KMS-11 (cell line): ENCODE results near the gene SGTA.

Source experiments
- H2AFZ ChIP-seq: fragments of 200-600 bp; sonication (generic); 2 replicates; pipeline ENCODE4 v1.6.1; 2016; ENCODE audit warnings: antibody characterized with exemption, mixed run types, low read depth
- H3K27ac ChIP-seq: fragments of 200-600 bp; sonication (generic); 2 replicates; pipeline ENCODE4 v1.6.1; 2016; ENCODE audit warnings: mild to moderate bottlenecking, mixed run types
- H3K27me3 ChIP-seq: fragments of 200-600 bp; sonication (generic); 2 replicates; pipeline ENCODE4 v1.6.1; 2017; ENCODE audit warnings: mild to moderate bottlenecking, low read depth, mixed run types, moderate library complexity; ENCODE audit not compliant: insufficient read depth
- H3K36me3 ChIP-seq: fragments of 200-600 bp; sonication (generic); 2 replicates; pipeline ENCODE4 v1.6.1; 2017; ENCODE audit warnings: mild to moderate bottlenecking, mixed run types; ENCODE audit not compliant: insufficient read depth
- H3K4me1 ChIP-seq: fragments of 200-600 bp; sonication (generic); 2 replicates; pipeline ENCODE4 v1.6.1; 2016; ENCODE audit warnings: mild to moderate bottlenecking, low read depth, mixed run types; ENCODE audit not compliant: poor library complexity, severe bottlenecking
- H3K4me2 ChIP-seq: fragments of 200-600 bp; sonication (generic); 2 replicates; pipeline ENCODE4 v1.7.0; 2016; ENCODE audit warnings: mild to moderate bottlenecking, mixed run types
- H3K4me3 ChIP-seq: fragments of 200-600 bp; sonication (generic); IDR thresholded peaks from 2 replicates; pipeline ENCODE4 v1.6.1; 2017; ENCODE audit warnings: low read depth, low read length, mixed read lengths; ENCODE audit not compliant: insufficient read depth
- H3K79me2 ChIP-seq: fragments of 200-600 bp; sonication (generic); 2 replicates; pipeline ENCODE4 v1.6.1; 2016; ENCODE audit warnings: low read depth, mixed run types; ENCODE audit not compliant: insufficient read depth
- H3K9ac ChIP-seq: fragments of 200-600 bp; sonication (generic); 2 replicates; pipeline ENCODE4 v1.6.1; 2016; ENCODE audit warnings: mild to moderate bottlenecking, mixed run types
- H4K20me1 ChIP-seq: fragments of 200-600 bp; sonication (generic); 2 replicates; pipeline ENCODE4 v1.6.1; 2016; ENCODE audit warnings: mild to moderate bottlenecking, mixed run types; ENCODE audit not compliant: insufficient read depth
- TF ChIP-seq, protein P1 (sequence below): fragments of 200-600 bp; sonication (generic); conservative IDR thresholded peaks from 2 replicates; pipeline ENCODE4 v1.6.1; 2017; ENCODE audit warnings: low read depth, mild to moderate bottlenecking, antibody characterized with exemption, low read length, moderate library complexity, mixed read lengths

The SGTA gene

GRCh38 chr19:2810141-2811091, 27.3 kb upstream of the SGTA start:
- H3K36me3 ChIP-seq, result no peaks in the 10 kb centered on the region; the same call in 1 of the 2 replicates

GRCh38 chr19:2809387-2810140, 26.5 kb upstream of the SGTA start:
- Histone ChIP-seq H3K4me2 (no peak overlapping the region), H3K27me3 (no peaks in the 10 kb centered on the region), H2AFZ (no peak overlapping the region), H4K20me1 (no peaks in the 10 kb centered on the region), H3K9ac (no peak overlapping the region), H3K79me2 (no peaks in the 10 kb centered on the region), H3K36me3 (no peaks in the 10 kb centered on the region; the same call in 1 of the 2 replicates), H3K4me3 (no peak overlapping the region), H3K27ac (no peak overlapping the region), H3K4me1 (no peaks in the 10 kb centered on the region)
- TF ChIP-seq, protein P1, sequence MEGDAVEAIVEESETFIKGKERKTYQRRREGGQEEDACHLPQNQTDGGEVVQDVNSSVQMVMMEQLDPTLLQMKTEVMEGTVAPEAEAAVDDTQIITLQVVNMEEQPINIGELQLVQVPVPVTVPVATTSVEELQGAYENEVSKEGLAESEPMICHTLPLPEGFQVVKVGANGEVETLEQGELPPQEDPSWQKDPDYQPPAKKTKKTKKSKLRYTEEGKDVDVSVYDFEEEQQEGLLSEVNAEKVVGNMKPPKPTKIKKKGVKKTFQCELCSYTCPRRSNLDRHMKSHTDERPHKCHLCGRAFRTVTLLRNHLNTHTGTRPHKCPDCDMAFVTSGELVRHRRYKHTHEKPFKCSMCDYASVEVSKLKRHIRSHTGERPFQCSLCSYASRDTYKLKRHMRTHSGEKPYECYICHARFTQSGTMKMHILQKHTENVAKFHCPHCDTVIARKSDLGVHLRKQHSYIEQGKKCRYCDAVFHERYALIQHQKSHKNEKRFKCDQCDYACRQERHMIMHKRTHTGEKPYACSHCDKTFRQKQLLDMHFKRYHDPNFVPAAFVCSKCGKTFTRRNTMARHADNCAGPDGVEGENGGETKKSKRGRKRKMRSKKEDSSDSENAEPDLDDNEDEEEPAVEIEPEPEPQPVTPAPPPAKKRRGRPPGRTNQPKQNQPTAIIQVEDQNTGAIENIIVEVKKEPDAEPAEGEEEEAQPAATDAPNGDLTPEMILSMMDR, result no peak

More at GRCh38 chr19:2810141-2811091, 27.3 kb upstream of the SGTA start:
- no peak overlapping the region for H3K4me2 ChIP-seq
- TF ChIP-seq, protein P1, result no peak
- H2AFZ ChIP-seq, result no peak overlapping the region
- H3K27ac ChIP-seq, result no peak overlapping the region
- H3K9ac ChIP-seq, result no peak overlapping the region
- H3K79me2 ChIP-seq, result no peaks in the 10 kb centered on the region
- H3K4me1 ChIP-seq, result no peaks in the 10 kb centered on the region
- no peaks in the 10 kb centered on the region for H4K20me1 ChIP-seq
- no peak overlapping the region for H3K4me3 ChIP-seq
- no peaks in the 10 kb centered on the region for H3K27me3 ChIP-seq

GRCh38 chr19:2808129-2808941, 25.3 kb upstream of the SGTA start:
- Histone ChIP-seq H3K36me3 (no peaks in the 10 kb centered on the region; the same call in 1 of the 2 replicates), H4K20me1 (no peaks in the 10 kb centered on the region), H2AFZ (no peak overlapping the region), H3K4me1 (no peaks in the 10 kb centered on the region), H3K4me3 (no peak overlapping the region), H3K27me3 (no peaks in the 10 kb centered on the region), H3K9ac (no peak overlapping the region), H3K4me2 (no peak overlapping the region), H3K27ac (no peak overlapping the region), H3K79me2 (no peaks in the 10 kb centered on the region)
- TF ChIP-seq, protein P1, result no peak
